IPS DF 6.9 (cell line): Measurements from ENCODE around the gene OR10J5.
"Not testable (repeated sequence)": the region's sequence is repeated elsewhere in the genome, so short reads cannot be mapped to it uniquely, and the experiment has no call there.

ENCODE experiments used
- DNase-seq: peaks from one replicate; pipeline ENCODE4 v3.0.0-alpha.2; 2013; ENCODE audit warnings: low read depth, low spot score
- H3K27ac ChIP-seq: one replicate; pipeline ENCODE4 v1.5.1; 2013; ENCODE audit warnings: low read length, control low read depth
- H3K27me3 ChIP-seq: 2 replicates; pipeline ENCODE4 v1.6.1; 2013; ENCODE audit warnings: mild to moderate bottlenecking, low read length; ENCODE audit not compliant: control insufficient read depth, insufficient read depth
- H3K36me3 ChIP-seq: 2 replicates; pipeline ENCODE4 v1.6.1; 2013; ENCODE audit warnings: low read length; ENCODE audit not compliant: control insufficient read depth, insufficient read depth
- H3K4me1 ChIP-seq: 2 replicates; pipeline ENCODE4 v1.6.1; 2013; ENCODE audit warnings: low read length; ENCODE audit not compliant: control insufficient read depth, insufficient read depth
- H3K4me3 ChIP-seq: 2 replicates; pipeline ENCODE4 v1.5.1; 2013; ENCODE audit warnings: mild to moderate bottlenecking, low read length
- H3K9me3 ChIP-seq: 2 replicates; pipeline ENCODE4 v1.6.1; 2013; ENCODE audit warnings: low read length, inconsistent platforms; ENCODE audit not compliant: control insufficient read depth, insufficient read depth
- WGBS: extraction: QIAGEN DNeasy Blood & Tissue Kit; methylation state at CpG from one replicate; pipeline ENCODE4 v1.1.7; 2013; ENCODE audit warnings: mixed read lengths, missing lambda C conversion rate; ENCODE audit not compliant: insufficient read length, insufficient coverage; 5-methylcytosine and 5-hydroxymethylcytosine counted together

Gene OR10J5

GRCh38 chr1:159548126-159548525 lies 12.3 kb upstream of the OR10J5 start:
- Histone ChIP-seq H3K27ac (no peak overlapping the region), H3K27me3 (no peaks in the 10 kb centered on the region), H3K9me3 (no peaks in the 10 kb centered on the region), H3K4me1 (no peaks in the 10 kb centered on the region), H3K4me3 (no peak overlapping the region), H3K36me3 (no peaks in the 10 kb centered on the region)
- no CpG with 5 or more reads among the region's 2 CpGs for WGBS
- no peak for DNase-seq

GRCh38 chr1:159532922-159533321 lies 2.9 kb downstream of the OR10J5 start:
- Histone ChIP-seq H3K4me1 (no peaks in the 10 kb centered on the region), H3K27ac (no peak overlapping the region), H3K36me3 (no peaks in the 10 kb centered on the region), H3K4me3 (no peak overlapping the region), H3K9me3 (no peaks in the 10 kb centered on the region), H3K27me3 (no peaks in the 10 kb centered on the region)
- DNase-seq, result no peak

GRCh38 chr1:159524792-159525191 lies 11.0 kb downstream of the OR10J5 start:
- H3K4me3 ChIP-seq, H3K9me3 ChIP-seq, H3K36me3 ChIP-seq, DNase-seq, H3K27ac ChIP-seq, H3K4me1 ChIP-seq, H3K27me3 ChIP-seq: not testable (repeated sequence)
- WGBS, result no CpG with 5 or more reads among the region's 2 CpGs

GRCh38 chr1:159510229-159510541 lies 25.6 kb downstream of the OR10J5 start:
- Histone ChIP-seq H3K9me3 (no peaks in the 10 kb centered on the region), H3K27ac (no peak overlapping the region), H3K4me1 (no peaks in the 10 kb centered on the region), H3K27me3 (no peaks in the 10 kb centered on the region), H3K4me3 (no peak overlapping the region), H3K36me3 (no peaks in the 10 kb centered on the region)
- no peak for DNase-seq
- WGBS, result no CpG with 5 or more reads among the region's 2 CpGs

- Histone ChIP-seq H3K36me3 (no peaks in the 10 kb centered on the region), H3K27ac (no peak overlapping the region), H3K9me3 (no peaks in the 10 kb centered on the region), H3K27me3 (no peaks in the 10 kb centered on the region), H3K4me1 (no peaks in the 10 kb centered on the region), H3K4me3 (no peak overlapping the region)
- no peak for DNase-seq
These were observed 26.2 kb downstream of the OR10J5 start for GRCh38 chr1:159509440-159510228.

- no CpG with 5 or more reads among the region's 4 CpGs for WGBS
- Histone ChIP-seq H3K4me1 (no peaks in the 10 kb centered on the region), H3K36me3 (no peaks in the 10 kb centered on the region), H3K9me3 (no peaks in the 10 kb centered on the region), H3K4me3 (no peak overlapping the region), H3K27me3 (no peaks in the 10 kb centered on the region), H3K27ac (no peak overlapping the region)
- no peak for DNase-seq
These were observed 26.9 kb downstream of the OR10J5 start for GRCh38 chr1:159508951-159509350.

- no peak for DNase-seq
- H3K4me3 ChIP-seq, result no peak overlapping the region
- no peaks in the 10 kb centered on the region for H3K36me3 ChIP-seq
- H3K27ac ChIP-seq, result no peak overlapping the region
- H3K27me3 ChIP-seq, result no peaks in the 10 kb centered on the region
- H3K4me1 ChIP-seq, result no peaks in the 10 kb centered on the region
- no peaks in the 10 kb centered on the region for H3K9me3 ChIP-seq
These were observed 30.1 kb downstream of the OR10J5 start for GRCh38 chr1:159505676-159506075.

- Histone ChIP-seq H3K27ac (no peak overlapping the region), H3K9me3 (no peaks in the 10 kb centered on the region), H3K36me3 (no peaks in the 10 kb centered on the region), H3K4me3 (no peak overlapping the region), H3K4me1 (no peaks in the 10 kb centered on the region), H3K27me3 (no peaks in the 10 kb centered on the region)
- no CpG with 5 or more reads among the region's 1 CpG for WGBS
- DNase-seq, result no peak
These were observed 34.7 kb downstream of the OR10J5 start for GRCh38 chr1:159501082-159501481.

- no CpG with 5 or more reads among the region's 33 CpGs for WGBS
- not testable (repeated sequence) for H3K27ac ChIP-seq, H3K9me3 ChIP-seq, DNase-seq, H3K4me3 ChIP-seq, H3K4me1 ChIP-seq, H3K36me3 ChIP-seq, H3K27me3 ChIP-seq
These were observed 41.1 kb downstream of the OR10J5 start for GRCh38 chr1:159494513-159495210.

GRCh38 chr1:159493354-159493753 lies 42.5 kb downstream of the OR10J5 start:
- H3K36me3 ChIP-seq, result no peaks in the 10 kb centered on the region
- no peaks in the 10 kb centered on the region for H3K9me3 ChIP-seq
- H3K27me3 ChIP-seq, result no peaks in the 10 kb centered on the region
- no peak for DNase-seq
- H3K4me1 ChIP-seq, result no peaks in the 10 kb centered on the region
- no peak overlapping the region for H3K4me3 ChIP-seq
- no CpG with 5 or more reads among the region's 11 CpGs for WGBS
- no peak overlapping the region for H3K27ac ChIP-seq
